Type B pancreatic cell (in vitro differentiated cells): Measurements from ENCODE around the gene SUSD3. TPM values are rescaled to one million over a fixed set of nuclear protein-coding genes. Genes with fewer than 3 reads are reported as not detected.

ENCODE experiments used
- DNase-seq: peaks from one replicate; pipeline ENCODE4 v3.0.0; 2021; ENCODE audit warnings: mixed read lengths; ENCODE audit not compliant: unreplicated experiment; ENCODE audit errors: extremely low spot score
- H3K27ac Mint-ChIP-seq: 2 replicates; pipeline ENCODE4 v1.8.0; 2021; ENCODE audit warnings: mild to moderate bottlenecking, mixed read lengths
- H3K27me3 Mint-ChIP-seq: 2 replicates; pipeline ENCODE4 v1.8.0; 2021; ENCODE audit warnings: mixed read lengths
- H3K36me3 Mint-ChIP-seq: 2 replicates; pipeline ENCODE4 v1.8.0; 2021; ENCODE audit warnings: mixed read lengths
- H3K4me1 Mint-ChIP-seq: one replicate; pipeline ENCODE4 v1.8.0; 2021; ENCODE audit warnings: mixed read lengths; ENCODE audit not compliant: unreplicated experiment
- H3K4me3 Mint-ChIP-seq: 2 replicates; pipeline ENCODE4 v1.8.0; 2021; ENCODE audit warnings: mild to moderate bottlenecking, mixed read lengths
- H3K9me3 Mint-ChIP-seq: 2 replicates; pipeline ENCODE4 v1.8.0; 2021; ENCODE audit warnings: mixed read lengths
- total RNA-seq: library from RNA; stranded (reverse); gene quantifications from 2 replicates; pipeline ENCODE4 v1.2.1, GENCODE V29; 2021; ENCODE audit warnings: low replicate concordance
- TF ChIP-seq, protein P1 (sequence below): fragments of 200-600 bp; sonication (generic); conservative IDR thresholded peaks from 2 replicates; pipeline ENCODE4 v1.5.0; 2021; ENCODE audit warnings: antibody characterized with exemption, mild to moderate bottlenecking

The SUSD3 gene
- total RNA-seq, 1 donor from 2014 or later = 1.5 TPM

- Mint-ChIP-seq H3K4me3 (no peak overlapping the region), H3K9me3 (no peaks in the 10 kb centered on the region), H3K27me3 (no peaks in the 10 kb centered on the region), H3K4me1 (peaks cover 5% of the 10 kb centered on the region), H3K36me3 (no peaks in the 10 kb centered on the region), H3K27ac (no peak overlapping the region)
- TF ChIP-seq, protein P1, sequence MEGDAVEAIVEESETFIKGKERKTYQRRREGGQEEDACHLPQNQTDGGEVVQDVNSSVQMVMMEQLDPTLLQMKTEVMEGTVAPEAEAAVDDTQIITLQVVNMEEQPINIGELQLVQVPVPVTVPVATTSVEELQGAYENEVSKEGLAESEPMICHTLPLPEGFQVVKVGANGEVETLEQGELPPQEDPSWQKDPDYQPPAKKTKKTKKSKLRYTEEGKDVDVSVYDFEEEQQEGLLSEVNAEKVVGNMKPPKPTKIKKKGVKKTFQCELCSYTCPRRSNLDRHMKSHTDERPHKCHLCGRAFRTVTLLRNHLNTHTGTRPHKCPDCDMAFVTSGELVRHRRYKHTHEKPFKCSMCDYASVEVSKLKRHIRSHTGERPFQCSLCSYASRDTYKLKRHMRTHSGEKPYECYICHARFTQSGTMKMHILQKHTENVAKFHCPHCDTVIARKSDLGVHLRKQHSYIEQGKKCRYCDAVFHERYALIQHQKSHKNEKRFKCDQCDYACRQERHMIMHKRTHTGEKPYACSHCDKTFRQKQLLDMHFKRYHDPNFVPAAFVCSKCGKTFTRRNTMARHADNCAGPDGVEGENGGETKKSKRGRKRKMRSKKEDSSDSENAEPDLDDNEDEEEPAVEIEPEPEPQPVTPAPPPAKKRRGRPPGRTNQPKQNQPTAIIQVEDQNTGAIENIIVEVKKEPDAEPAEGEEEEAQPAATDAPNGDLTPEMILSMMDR = no peak
- no peak for DNase-seq
Observed at GRCh38 chr9:93081081-93081529, 22.6 kb downstream of the SUSD3 start.

GRCh38 chr9:93081931-93082330 lies 23.4 kb downstream of the SUSD3 start:
- Mint-ChIP-seq H3K4me1 (peaks cover 9% of the 10 kb centered on the region), H3K27me3 (no peaks in the 10 kb centered on the region), H3K36me3 (no peaks in the 10 kb centered on the region), H3K27ac (no peak overlapping the region), H3K9me3 (peaks cover 3% of the 10 kb centered on the region), H3K4me3 (no peak overlapping the region)
- TF ChIP-seq, protein P1 = no peak
- DNase-seq = no peak

DNA sequence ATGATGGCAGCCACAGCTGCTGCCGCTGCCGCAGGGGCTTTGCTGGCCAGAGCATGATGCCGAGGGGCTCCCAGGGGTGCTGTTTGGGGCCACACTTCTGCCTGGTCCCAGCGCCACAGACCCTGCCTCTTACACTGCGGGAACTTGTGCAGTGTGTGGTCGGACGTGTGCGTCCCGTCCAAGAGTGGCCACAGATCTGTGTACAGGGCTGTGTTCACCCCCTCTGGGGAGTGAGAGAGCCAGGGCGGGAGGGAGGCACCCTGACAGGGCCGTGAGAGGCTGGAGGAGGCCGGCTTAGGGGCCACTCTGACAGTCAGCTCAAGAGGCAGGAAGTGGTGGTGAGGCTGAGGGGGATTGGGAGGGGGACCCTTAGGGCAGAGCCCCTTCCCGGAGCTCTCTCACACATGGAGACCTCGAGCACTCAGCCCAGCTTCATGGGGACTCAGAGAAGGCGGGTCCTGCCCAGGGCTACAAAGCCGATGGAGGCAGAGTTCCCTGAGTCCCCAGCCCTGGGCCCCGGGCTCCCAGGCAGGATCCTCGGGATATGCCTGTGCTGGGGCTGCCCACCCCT lies 24.4 kb downstream of the SUSD3 start:
- no peak for DNase-seq
- H3K36me3 Mint-ChIP-seq = no peaks in the 10 kb centered on the region
- H3K9me3 Mint-ChIP-seq = peaks cover 3% of the 10 kb centered on the region
- no peak overlapping the region for H3K27ac Mint-ChIP-seq
- H3K4me1 Mint-ChIP-seq = peaks cover 9% of the 10 kb centered on the region
- TF ChIP-seq, protein P1 = no peak
- no peak overlapping the region for H3K4me3 Mint-ChIP-seq
- H3K27me3 Mint-ChIP-seq = no peaks in the 10 kb centered on the region

- Mint-ChIP-seq H3K36me3 (no peaks in the 10 kb centered on the region), H3K4me1 (peaks cover 9% of the 10 kb centered on the region), H3K4me3 (no peak overlapping the region), H3K27ac (no peak overlapping the region), H3K9me3 (peaks cover 3% of the 10 kb centered on the region), H3K27me3 (no peaks in the 10 kb centered on the region)
- TF ChIP-seq, protein P1 = no peak
- DNase-seq = no peak
Observed at GRCh38 chr9:93083592-93084470, 25.3 kb downstream of the SUSD3 start.

DNA sequence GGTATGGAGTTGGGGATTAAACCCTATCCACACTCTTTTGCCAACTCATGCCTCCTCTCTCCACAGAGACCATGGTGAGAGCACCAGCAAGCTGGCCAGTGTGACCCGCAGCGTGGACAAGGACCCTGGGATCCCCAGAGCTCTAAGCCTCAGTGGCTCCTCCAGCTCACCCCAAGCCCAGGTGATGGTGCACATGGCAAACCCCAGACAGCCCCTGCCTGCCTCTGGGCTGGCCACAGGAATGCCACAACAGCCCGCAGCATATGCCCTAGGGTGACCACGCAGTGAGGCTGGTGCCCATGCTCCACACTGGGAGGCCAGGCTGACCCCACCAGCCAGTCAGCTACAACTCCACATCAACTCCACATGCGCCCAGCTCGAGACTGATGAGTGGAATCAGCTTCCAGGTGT lies 26.0 kb downstream of the SUSD3 start:
- Mint-ChIP-seq H3K9me3 (peaks cover 3% of the 10 kb centered on the region), H3K27me3 (no peaks in the 10 kb centered on the region), H3K36me3 (no peaks in the 10 kb centered on the region), H3K4me3 (no peak overlapping the region), H3K27ac (no peak overlapping the region), H3K4me1 (peaks cover 9% of the 10 kb centered on the region)
- TF ChIP-seq, protein P1 = no peak
- no peak for DNase-seq
